Mesenchymal stem cell (in vitro differentiated cells and primary cell): Measurements from ENCODE around the gene AKT3.

Source experiments
- DNase-seq: peaks from one replicate; pipeline ENCODE4 v3.0.0-alpha.2; 2013
- H2AFZ ChIP-seq: one replicate; pipeline ENCODE4 v1.6.1; 2013; ENCODE audit warnings: low read depth, mild to moderate bottlenecking, control low read depth, inconsistent platforms, low read length, moderate library complexity
- H2AK5ac ChIP-seq: 2 replicates; pipeline ENCODE4 v1.6.1; 2013; ENCODE audit warnings: low read length, moderate library complexity, mild to moderate bottlenecking, inconsistent platforms; ENCODE audit not compliant: severe bottlenecking
- H2BK120ac ChIP-seq: one replicate; pipeline ENCODE4 v1.6.1; 2013; ENCODE audit warnings: low read depth, mild to moderate bottlenecking, inconsistent platforms, low read length, moderate library complexity
- H2BK12ac ChIP-seq, 2 experiments: one replicate each; pipeline ENCODE4 v1.6.1; 2013; ENCODE audit warnings: inconsistent platforms in 2 of 2, low read length in 2 of 2, mild to moderate bottlenecking in 2 of 2, moderate library complexity in 2 of 2, control low read depth in 1 of 2
- H2BK15ac ChIP-seq: one replicate; pipeline ENCODE4 v1.6.1; 2013; ENCODE audit warnings: mild to moderate bottlenecking, low read depth, inconsistent platforms; ENCODE audit not compliant: poor library complexity, severe bottlenecking
- H2BK5ac ChIP-seq: 2 replicates; pipeline ENCODE4 v1.6.1; 2013; ENCODE audit warnings: low read depth, mild to moderate bottlenecking, low read length, control low read depth, inconsistent platforms; ENCODE audit not compliant: poor library complexity, severe bottlenecking
- H3K14ac ChIP-seq, 2 experiments: one replicate each; pipeline ENCODE4 v1.6.1; 2013; ENCODE audit warnings: inconsistent platforms in 2 of 2, low read length in 2 of 2, control low read depth in 1 of 2, mild to moderate bottlenecking in 1 of 2, moderate library complexity in 1 of 2
- H3K18ac ChIP-seq, 2 experiments: one replicate each; pipeline ENCODE4 v1.6.1; 2013; ENCODE audit warnings: inconsistent platforms in 2 of 2, low read length in 2 of 2, control low read depth in 1 of 2, low read depth in 1 of 2, mild to moderate bottlenecking in 1 of 2
- H3K23ac ChIP-seq, 2 experiments: one replicate each; pipeline ENCODE4 v1.6.1; 2013; ENCODE audit warnings: inconsistent platforms in 2 of 2, low read length in 2 of 2, mild to moderate bottlenecking in 2 of 2, moderate library complexity in 2 of 2, control low read depth in 1 of 2
- H3K27ac ChIP-seq: 2 replicates; pipeline ENCODE4 v1.5.1; 2013; ENCODE audit warnings: mild to moderate bottlenecking, moderate library complexity, low read length, control low read depth, inconsistent platforms; ENCODE audit not compliant: poor library complexity, severe bottlenecking
- H3K27me3 ChIP-seq, 2 experiments: 2 replicates each; pipeline versions ENCODE4 v1.6.1 to v1.7.0; 2013; ENCODE audit warnings: low read length in 2 of 2, mild to moderate bottlenecking in 2 of 2, moderate library complexity in 2 of 2, control low read depth in 1 of 2, inconsistent platforms in 1 of 2; ENCODE audit not compliant: control insufficient read depth in 1 of 2, insufficient read depth in 1 of 2
- H3K36me3 ChIP-seq, 2 experiments: 2 replicates each; pipeline versions ENCODE4 v1.6.1 to v1.7.0; 2013; ENCODE audit warnings: low read length in 2 of 2, control low read depth in 1 of 2, inconsistent platforms in 1 of 2, low read depth in 1 of 2, mild to moderate bottlenecking in 1 of 2; ENCODE audit not compliant: insufficient read depth in 2 of 2, control insufficient read depth in 1 of 2
- H3K4ac ChIP-seq, 2 experiments: one replicate each; pipeline ENCODE4 v1.6.1; 2013; ENCODE audit warnings: inconsistent platforms in 2 of 2, low read length in 2 of 2, mild to moderate bottlenecking in 2 of 2, moderate library complexity in 2 of 2, control low read depth in 1 of 2, low read depth in 1 of 2
- H3K4me1 ChIP-seq: 2 replicates; pipeline ENCODE4 v1.6.1; 2013; ENCODE audit warnings: low read depth, low read length, control low read depth; ENCODE audit not compliant: control insufficient read depth, insufficient read depth
- H3K4me2 ChIP-seq: 2 replicates; pipeline ENCODE4 v1.6.1; 2013; ENCODE audit warnings: low read length, mild to moderate bottlenecking, inconsistent platforms; ENCODE audit not compliant: poor library complexity, severe bottlenecking
- H3K4me3 ChIP-seq, 2 experiments: 2 replicates each; pipeline versions ENCODE4 v1.5.1 to v1.7.0; 2013; ENCODE audit warnings: low read length in 2 of 2, mild to moderate bottlenecking in 2 of 2, control low read depth in 1 of 2, low read depth in 1 of 2; ENCODE audit not compliant: insufficient read depth in 1 of 2
- H3K79me1 ChIP-seq: replicated peaks from 2 replicates; pipeline ENCODE4 v1.6.1; 2013; ENCODE audit warnings: mild to moderate bottlenecking, control low read depth, low read length, inconsistent platforms; ENCODE audit not compliant: poor library complexity, severe bottlenecking
- H3K9ac ChIP-seq: 2 replicates; pipeline ENCODE4 v1.7.0; 2013; ENCODE audit warnings: mild to moderate bottlenecking, low read length, moderate library complexity
- H3K9me3 ChIP-seq: 2 replicates; pipeline ENCODE4 v1.7.0; 2013; ENCODE audit warnings: mild to moderate bottlenecking, low read length; ENCODE audit not compliant: control insufficient read depth
- H4K8ac ChIP-seq: one replicate; pipeline ENCODE4 v1.6.1; 2013; ENCODE audit warnings: inconsistent platforms, mild to moderate bottlenecking, low read length, moderate library complexity
- H4K91ac ChIP-seq: one replicate; pipeline ENCODE4 v1.6.1; 2013; ENCODE audit warnings: mild to moderate bottlenecking, low read length, inconsistent platforms
- WGBS: methylation state at CpG from one replicate; pipeline ENCODE4 v1.1.7; 2013; ENCODE audit warnings: mixed read lengths; 5-methylcytosine and 5-hydroxymethylcytosine counted together

AKT3 gene

DNA sequence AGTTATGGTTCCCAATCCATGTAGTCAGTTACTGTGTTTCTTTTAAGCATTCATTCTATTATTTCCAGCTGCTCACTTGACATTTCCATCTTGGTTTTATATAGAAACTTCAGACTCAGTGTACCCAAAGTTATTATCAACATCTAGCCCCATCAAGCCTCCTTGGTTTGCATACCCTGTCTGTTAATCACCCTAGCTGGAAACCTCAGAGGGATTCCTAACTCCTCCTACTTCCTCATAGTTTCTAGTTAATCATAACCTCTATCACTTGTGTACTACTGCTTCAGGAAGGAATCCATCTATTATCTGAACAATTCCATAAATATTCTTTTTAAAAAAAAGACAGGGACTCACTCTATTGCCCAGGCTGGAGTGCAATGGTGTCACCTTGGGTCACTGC, 300.9 kb downstream of the AKT3 start:
- H3K27me3 ChIP-seq = no peaks in the 10 kb centered on the region
- H4K91ac ChIP-seq = no peak overlapping the region
- H4K8ac ChIP-seq = no peak overlapping the region
- H3K4me3 ChIP-seq = no peak overlapping the region
- H3K4ac ChIP-seq = no peak overlapping the region
- no peak overlapping the region for H3K23ac ChIP-seq
- peak overlapping the region; percentile 70 for H3K27ac ChIP-seq
- no peak overlapping the region for H2BK120ac ChIP-seq
- no peak overlapping the region for H2BK12ac ChIP-seq
- no peak overlapping the region for H2AK5ac ChIP-seq
- no peak overlapping the region for H2BK5ac ChIP-seq
- H3K9me3 ChIP-seq = no peaks in the 10 kb centered on the region
- H2BK15ac ChIP-seq = no peak overlapping the region
- no peak overlapping the region for H2AFZ ChIP-seq
- H3K4me2 ChIP-seq = no peak overlapping the region
- peak; percentile 71 for DNase-seq
- H3K36me3 ChIP-seq = peaks cover 7 to 17% of the 10 kb centered on the region in 2 experiments
- no peak overlapping the region for H3K14ac ChIP-seq
- H3K18ac ChIP-seq = no peak overlapping the region
- H3K4me1 ChIP-seq = peaks cover 3% of the 10 kb centered on the region
- H3K79me1 ChIP-seq = peaks cover 4% of the 10 kb centered on the region
- H3K9ac ChIP-seq = no peak overlapping the region

DNA sequence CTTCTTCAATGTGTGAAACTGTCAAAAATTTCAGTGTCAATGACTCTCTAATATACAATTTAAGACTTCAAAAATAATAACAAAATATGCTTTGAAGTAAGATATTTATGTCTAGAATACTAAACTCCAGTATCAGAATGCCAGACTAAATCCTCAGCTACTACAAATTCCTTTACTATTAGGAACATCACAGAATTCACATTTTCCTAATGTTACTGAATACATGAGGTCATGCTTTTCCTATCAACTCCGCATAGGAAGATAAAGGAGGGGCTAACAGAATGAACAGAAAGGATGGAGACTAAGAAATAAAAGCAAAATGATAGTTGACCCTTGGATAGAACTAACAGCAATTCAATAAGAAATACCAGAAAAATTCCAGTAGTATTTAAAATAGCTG, 301.5 kb downstream of the AKT3 start:
- Histone ChIP-seq H3K4ac (no peak overlapping the region), H2AFZ (no peak overlapping the region), H2AK5ac (no peak overlapping the region), H3K79me1 (peaks cover 4% of the 10 kb centered on the region), H3K9me3 (no peaks in the 10 kb centered on the region), H4K91ac (no peak overlapping the region), H3K4me3 (no peak overlapping the region), H3K23ac (no peak overlapping the region), H3K4me1 (peaks cover 3% of the 10 kb centered on the region), H2BK5ac (no peak overlapping the region), H3K27ac (no peak overlapping the region), H3K9ac (no peak overlapping the region), H4K8ac (no peak overlapping the region), H2BK120ac (no peak overlapping the region), H3K36me3 (peaks cover 7 to 22% of the 10 kb centered on the region in 2 experiments), H3K4me2 (no peak overlapping the region), H3K27me3 (no peaks in the 10 kb centered on the region), H2BK15ac (no peak overlapping the region), H3K14ac (no peak overlapping the region), H3K18ac (no peak overlapping the region), H2BK12ac (no peak overlapping the region)
- no CpG with 5 or more reads among the region's 1 CpG for WGBS
- no peak for DNase-seq

DNA sequence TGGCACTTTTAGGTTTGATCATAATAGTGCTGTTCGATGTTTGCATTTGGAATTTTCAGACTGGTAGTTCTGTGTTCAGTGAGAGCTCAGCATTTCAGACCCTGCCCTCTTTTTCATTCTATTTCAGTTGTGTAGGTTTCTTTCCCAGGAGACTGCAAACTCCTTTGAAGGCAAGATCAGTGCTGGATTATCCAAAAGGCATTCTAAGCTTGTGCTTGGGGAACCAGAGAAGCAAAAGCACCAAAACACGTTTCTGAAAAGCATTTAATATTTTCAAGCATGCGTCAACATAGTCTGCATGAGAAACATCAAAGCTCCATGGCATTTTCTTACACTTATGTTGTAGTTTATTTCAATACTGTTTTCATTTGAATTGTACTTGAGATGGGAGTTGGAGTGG, 302.2 kb downstream of the AKT3 start:
- WGBS = 96% methylated on average over 3 of the region's 3 CpGs
- Histone ChIP-seq H2AFZ (no peak overlapping the region), H3K27ac (no peak overlapping the region), H4K91ac (no peak overlapping the region), H2BK12ac (no peak overlapping the region), H3K4ac (no peak overlapping the region), H3K9ac (no peak overlapping the region), H3K36me3 (peaks cover 9 to 28% of the 10 kb centered on the region in 2 experiments), H2BK5ac (no peak overlapping the region), H4K8ac (no peak overlapping the region), H3K79me1 (peaks cover 6% of the 10 kb centered on the region), H3K4me1 (peaks cover 3% of the 10 kb centered on the region), H3K27me3 (no peaks in the 10 kb centered on the region), H2BK120ac (peak overlapping the region; percentile 49), H3K23ac (no peak overlapping the region), H3K4me3 (no peak overlapping the region), H3K14ac (no peak overlapping the region), H2AK5ac (no peak overlapping the region), H3K9me3 (no peaks in the 10 kb centered on the region), H3K18ac (peak overlapping the region in 1 of 2 experiments; percentile 12), H2BK15ac (no peak overlapping the region), H3K4me2 (no peak overlapping the region)
- no peak for DNase-seq

DNA sequence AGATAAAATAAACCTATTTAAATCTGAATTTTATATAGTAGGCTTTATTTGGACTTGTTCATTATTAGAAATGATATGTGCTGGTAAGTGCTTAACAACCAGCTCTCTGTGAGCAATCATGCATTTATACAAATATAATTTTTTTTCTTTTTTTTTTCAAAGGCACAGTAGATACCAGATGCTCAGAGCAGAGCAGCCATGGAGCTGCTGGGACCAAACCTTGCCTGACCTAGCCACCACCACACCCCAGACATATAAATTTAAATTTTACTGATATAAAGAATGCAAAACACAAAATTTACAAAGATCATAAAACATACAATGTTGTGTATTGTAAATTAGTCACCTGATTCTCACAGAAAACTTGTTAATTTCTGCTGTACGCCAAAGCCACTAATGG, 303.6 kb downstream of the AKT3 start:
- Histone ChIP-seq H2BK12ac (no peak overlapping the region), H3K27ac (no peak overlapping the region), H3K9me3 (no peaks in the 10 kb centered on the region), H3K27me3 (no peaks in the 10 kb centered on the region), H3K4me2 (no peak overlapping the region), H3K79me1 (peaks cover 8% of the 10 kb centered on the region), H3K4ac (no peak overlapping the region), H2BK5ac (no peak overlapping the region), H3K4me3 (no peak overlapping the region), H2BK15ac (no peak overlapping the region), H3K9ac (no peak overlapping the region), H2BK120ac (no peak overlapping the region), H4K8ac (no peak overlapping the region), H3K18ac (no peak overlapping the region), H3K23ac (no peak overlapping the region), H3K36me3 (peaks cover 12 to 30% of the 10 kb centered on the region in 2 experiments), H2AK5ac (no peak overlapping the region), H3K14ac (no peak overlapping the region), H4K91ac (no peak overlapping the region), H2AFZ (no peak overlapping the region), H3K4me1 (peaks cover 3% of the 10 kb centered on the region)
- 0% methylated on average over 1 of the region's 1 CpG for WGBS
- DNase-seq = no peak
